AG10803 (cell line): ENCODE data around the gene RSAD1.

Experiments
- DNase-seq: peaks from one replicate; pipeline ENCODE4 v3.0.0; 2010; ENCODE audit warnings: low read depth
- H3K4me3 ChIP-seq: 2 replicates; pipeline ENCODE4 v1.5.1; 2011; ENCODE audit warnings: mild to moderate bottlenecking, low read length, control low read depth
- CTCF ChIP-seq: conservative IDR thresholded peaks from 2 replicates; pipeline ENCODE4 v1.5.1; 2011; ENCODE audit warnings: mild to moderate bottlenecking, low read length, control low read depth, inconsistent platforms

RSAD1 gene

GRCh38 chr17:50468304-50469207 is 10.1 kb upstream of the RSAD1 start, which contains the start of gene CHAD:
TSS of gene CHAD (minus strand) at chr17:50468880. CDS start at chr17:50468813, 67 bp downstream.
- peak within 1 kb of the TSS; percentile 17 for H3K4me3 ChIP-seq
- TF ChIP-seq CTCF, result no peak
- no peak for DNase-seq

GRCh38 chr17:50469208-50469605 is 9.5 kb upstream of the RSAD1 start:
- peak overlapping the region; percentile 17 for H3K4me3 ChIP-seq
- DNase-seq, result no peak

GRCh38 chr17:50469671-50470305 is 8.9 kb upstream of the RSAD1 start:
- DNase-seq, result no peak
- no peak for TF ChIP-seq CTCF
- no peak overlapping the region for H3K4me3 ChIP-seq

More at GRCh38 chr17:50469208-50469605, 9.5 kb upstream of the RSAD1 start:
- TF ChIP-seq CTCF, result no peak

- DNase-seq, result no peak
- H3K4me3 ChIP-seq, result no peak overlapping the region
These were observed 8.2 kb upstream of the RSAD1 start for GRCh38 chr17:50470426-50470825.

GRCh38 chr17:50471009-50471905 is 7.4 kb upstream of the RSAD1 start:
- no peak overlapping the region for H3K4me3 ChIP-seq
- TF ChIP-seq CTCF, result no peak
- DNase-seq, result no peak

More at GRCh38 chr17:50470426-50470825, 8.2 kb upstream of the RSAD1 start:
- no peak for TF ChIP-seq CTCF

GRCh38 chr17:50472286-50472685 is 6.4 kb upstream of the RSAD1 start:
- no peak for DNase-seq

More at GRCh38 chr17:50472286-50472685, 6.4 kb upstream of the RSAD1 start:
- TF ChIP-seq CTCF, result no peak
- no peak overlapping the region for H3K4me3 ChIP-seq
